HG03097 (cell line): ENCODE data around the gene WARS2.

ENCODE experiments used
- ATAC-seq: cut with Tn5 transposase; IDR thresholded peaks from one replicate; pipeline ENCODE4 v1.9.1; 2021; ENCODE audit not compliant: unreplicated experiment, low FRiP score

Gene WARS2

GRCh38 chr1:118986555-118987467 is 153.6 kb downstream of the WARS2 start:
- ATAC-seq, result no peak

DNA sequence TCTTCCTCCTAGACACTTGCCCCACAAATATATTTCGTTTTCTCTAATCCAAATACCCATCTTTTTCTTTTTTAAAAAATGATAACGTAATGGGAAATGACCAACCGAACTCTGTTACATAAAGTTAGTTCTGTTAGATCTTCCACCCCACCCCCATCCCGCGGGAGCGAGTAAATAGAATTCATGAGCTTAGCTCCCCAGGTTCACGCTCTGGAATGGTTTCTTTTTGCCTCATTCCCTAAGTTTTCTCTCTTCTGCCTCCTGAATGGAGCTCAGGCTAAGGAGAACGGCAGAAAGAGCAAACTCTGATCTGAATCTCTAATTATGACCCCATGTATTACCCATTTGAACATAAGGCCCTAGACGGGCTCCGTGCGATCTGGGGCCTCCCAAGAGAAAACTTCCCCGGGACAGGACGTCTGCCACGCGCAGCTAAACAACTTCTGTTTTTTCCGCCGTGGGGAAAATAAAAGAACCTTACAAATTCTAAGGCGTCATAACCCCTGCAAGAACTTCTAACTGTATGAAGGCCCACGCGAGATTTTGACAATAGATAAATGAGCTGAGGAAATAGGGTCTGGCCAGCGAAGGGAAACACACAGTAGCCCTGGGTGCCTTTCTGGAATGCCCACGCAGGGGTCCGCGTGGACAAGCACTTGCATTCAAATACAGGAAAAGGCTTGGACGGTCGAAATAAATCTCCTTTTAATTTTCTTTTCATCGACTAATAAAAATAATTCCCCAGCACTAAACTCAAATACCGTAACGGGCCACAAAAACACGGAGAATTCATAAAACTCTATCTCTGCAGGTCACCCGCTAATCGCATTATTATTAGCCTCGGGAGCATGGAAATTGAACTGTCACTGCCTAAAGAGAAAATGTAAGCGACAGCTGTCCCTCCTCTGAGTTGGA is 154.6 kb downstream of the WARS2 start:
- ATAC-seq, result no peak

DNA sequence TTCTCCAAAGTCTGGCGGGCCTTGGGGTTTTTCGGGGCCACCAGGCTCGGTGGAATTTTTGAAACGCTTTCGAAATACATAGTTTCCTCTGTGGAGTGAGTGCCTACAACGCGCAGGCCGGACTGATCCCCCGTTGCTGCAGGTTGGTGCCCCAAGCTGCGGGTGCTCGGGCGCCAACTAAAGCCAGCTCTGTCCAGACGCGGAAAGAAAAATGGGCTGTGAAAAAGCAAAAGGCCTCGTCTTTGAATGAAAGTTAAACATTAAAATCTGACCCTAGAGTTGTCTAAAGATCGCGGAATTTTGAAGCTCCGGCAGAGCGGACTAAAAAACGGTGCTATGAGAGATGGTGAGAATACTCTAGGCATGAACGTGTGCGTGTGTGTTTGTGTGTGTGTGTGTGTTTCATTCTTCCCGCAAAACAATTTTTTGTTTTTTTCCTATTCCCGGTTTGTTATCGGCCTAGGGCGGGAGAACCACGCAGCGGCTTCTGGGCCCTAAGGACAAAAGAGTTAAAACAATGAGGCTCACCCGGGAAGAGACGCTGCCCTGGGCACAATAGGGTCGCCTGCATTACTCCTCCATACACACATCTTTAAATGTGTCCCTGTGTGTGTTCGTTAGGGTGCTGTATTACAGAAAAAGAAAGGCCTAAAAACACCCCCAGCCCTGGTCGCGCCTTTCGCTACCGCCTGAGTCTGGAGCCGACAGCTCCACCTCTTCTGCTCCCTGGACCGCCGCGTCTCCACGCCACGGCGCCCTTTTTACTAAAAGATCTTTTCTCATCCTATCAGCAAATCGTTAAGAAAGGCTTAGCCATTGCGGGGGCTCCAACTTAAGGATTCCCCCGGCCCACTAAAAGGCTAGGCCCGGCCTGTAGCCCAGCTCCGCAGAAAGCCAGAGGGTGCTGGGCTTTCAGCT is 155.5 kb downstream of the WARS2 start:
- ATAC-seq, result no peak

DNA sequence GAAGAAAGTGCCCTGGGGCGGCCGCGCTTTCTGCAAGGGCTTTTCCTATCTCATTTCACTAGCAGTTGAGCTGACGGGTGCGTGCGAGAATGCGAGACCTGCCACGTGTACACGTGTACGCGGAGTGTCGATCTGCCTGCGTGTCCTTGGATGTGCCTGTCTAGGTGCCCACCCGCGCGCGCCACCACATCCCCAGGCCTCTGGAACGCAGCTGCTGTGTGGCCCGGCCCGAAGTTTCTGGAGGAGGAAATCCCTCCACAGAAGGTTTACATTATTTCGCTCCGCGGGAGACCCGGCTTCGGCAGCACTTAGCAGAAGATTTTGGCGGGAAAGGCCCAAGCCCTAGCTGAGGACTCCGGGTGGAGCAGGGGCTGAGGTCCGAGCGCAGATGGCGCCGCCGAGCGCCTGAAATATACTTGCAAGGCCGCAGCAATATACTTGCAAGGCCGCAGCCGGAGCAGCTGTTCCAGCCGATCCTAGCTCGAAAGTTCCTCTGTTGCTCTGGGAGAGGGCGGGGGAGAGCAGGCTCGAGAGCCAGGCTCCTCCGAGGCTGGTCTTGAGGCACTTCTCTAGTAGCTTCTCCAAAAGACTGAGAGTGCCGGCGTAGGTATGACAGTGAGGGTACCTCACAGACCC is 156.2 kb downstream of the WARS2 start:
- no peak for ATAC-seq

GRCh38 chr1:118983558-118984041 is 156.9 kb downstream of the WARS2 start:
- no peak for ATAC-seq

DNA sequence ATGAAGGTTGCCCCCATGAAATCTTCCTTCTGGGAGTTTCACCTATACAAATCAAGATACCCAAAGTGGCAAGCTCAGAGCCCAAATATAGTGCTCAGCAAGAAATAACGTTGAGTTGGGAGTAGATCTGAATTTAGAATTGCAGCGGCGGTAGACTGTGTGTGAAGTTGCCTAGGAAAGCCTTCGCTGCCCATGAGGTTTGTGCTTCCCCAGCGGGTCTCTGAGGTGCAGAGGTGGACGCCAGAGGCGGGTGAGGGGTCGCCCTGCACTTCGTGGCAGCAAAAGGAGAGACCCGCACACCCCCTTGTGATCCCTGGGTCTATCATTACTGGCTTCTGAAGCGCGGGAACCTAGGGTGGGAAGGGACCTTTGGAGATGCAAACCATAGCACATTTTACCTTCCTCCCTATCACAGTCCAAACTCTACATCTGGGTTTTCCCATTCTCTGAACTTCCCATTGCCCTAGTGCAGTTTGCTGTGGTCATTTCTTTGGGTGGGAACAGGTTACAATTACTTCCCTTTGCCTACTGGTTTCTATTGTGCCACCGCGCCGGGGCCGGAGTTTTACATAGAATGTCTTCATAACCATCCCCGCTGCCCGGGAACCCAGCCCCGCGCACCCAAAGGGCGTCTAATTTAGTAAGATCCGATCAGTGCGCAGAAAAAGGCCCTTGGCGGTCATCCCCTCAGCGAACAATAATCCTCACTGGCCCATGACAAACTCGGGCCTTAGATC is 157.5 kb downstream of the WARS2 start:
- no peak for ATAC-seq

- no peak for ATAC-seq
Observed at GRCh38 chr1:118982266-118982665, 158.2 kb downstream of the WARS2 start.

GRCh38 chr1:118981436-118981835 is 159.0 kb downstream of the WARS2 start:
- no peak for ATAC-seq
